Panc1 (cell line): ENCODE measurements around the gene FOSB.

Source experiments
- POLR2AphosphoS5 ChIP-seq: IDR thresholded peaks from 2 replicates; pipeline ENCODE4 v1.6.1; 2012; ENCODE audit warnings: mild to moderate bottlenecking, low read depth, low read length, moderate library complexity
- TCF7L2 ChIP-seq: IDR thresholded peaks from 2 replicates; pipeline ENCODE4 v1.6.1; 2011; ENCODE audit warnings: mild to moderate bottlenecking, low read depth, low read length, inconsistent platforms
- TF ChIP-seq, protein P1 (sequence below): fragments of 450-650 bp; IDR thresholded peaks from 2 replicates; pipeline ENCODE4 v1.5.1; 2017; ENCODE audit warnings: mild to moderate bottlenecking
- TF ChIP-seq, protein P2 (sequence below), 2 experiments: IDR thresholded peaks; 2 replicates each; pipeline ENCODE4 v1.6.1; 2011 to 2012; ENCODE audit warnings: low read depth in 2 of 2, control low read depth in 1 of 2, low read length in 1 of 2, mild to moderate bottlenecking in 1 of 2, moderate library complexity in 1 of 2; ENCODE audit not compliant: insufficient read depth in 1 of 2

DNA sequence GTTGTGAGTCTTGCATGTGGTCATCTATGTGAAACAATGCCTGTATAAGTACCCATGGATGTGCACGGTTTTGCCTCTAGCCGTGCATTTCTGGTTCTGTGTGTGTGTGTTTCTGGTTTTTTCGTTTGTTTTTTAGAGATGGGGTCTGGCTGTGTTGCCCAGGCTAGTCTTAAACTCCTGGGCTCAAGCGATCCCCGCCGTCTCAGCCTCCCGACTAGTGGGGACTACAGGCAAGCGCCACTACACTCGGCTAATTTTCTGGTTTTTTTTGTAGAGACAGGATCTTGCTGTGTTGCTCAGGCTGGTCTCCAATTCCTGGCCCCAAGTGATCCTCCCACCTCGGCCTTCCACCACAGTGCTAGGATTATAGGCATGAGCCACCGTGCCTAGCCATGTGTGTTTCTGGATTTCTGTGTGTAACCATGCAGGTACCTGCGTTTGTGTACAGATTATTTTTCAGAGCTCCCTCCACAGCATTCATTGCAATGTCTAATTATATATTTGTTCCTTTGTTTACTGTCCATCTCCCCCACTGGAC is 15.9 kb upstream of the FOSB start:
- no peak for TF ChIP-seq POLR2AphosphoS5
- TF ChIP-seq, protein P1, sequence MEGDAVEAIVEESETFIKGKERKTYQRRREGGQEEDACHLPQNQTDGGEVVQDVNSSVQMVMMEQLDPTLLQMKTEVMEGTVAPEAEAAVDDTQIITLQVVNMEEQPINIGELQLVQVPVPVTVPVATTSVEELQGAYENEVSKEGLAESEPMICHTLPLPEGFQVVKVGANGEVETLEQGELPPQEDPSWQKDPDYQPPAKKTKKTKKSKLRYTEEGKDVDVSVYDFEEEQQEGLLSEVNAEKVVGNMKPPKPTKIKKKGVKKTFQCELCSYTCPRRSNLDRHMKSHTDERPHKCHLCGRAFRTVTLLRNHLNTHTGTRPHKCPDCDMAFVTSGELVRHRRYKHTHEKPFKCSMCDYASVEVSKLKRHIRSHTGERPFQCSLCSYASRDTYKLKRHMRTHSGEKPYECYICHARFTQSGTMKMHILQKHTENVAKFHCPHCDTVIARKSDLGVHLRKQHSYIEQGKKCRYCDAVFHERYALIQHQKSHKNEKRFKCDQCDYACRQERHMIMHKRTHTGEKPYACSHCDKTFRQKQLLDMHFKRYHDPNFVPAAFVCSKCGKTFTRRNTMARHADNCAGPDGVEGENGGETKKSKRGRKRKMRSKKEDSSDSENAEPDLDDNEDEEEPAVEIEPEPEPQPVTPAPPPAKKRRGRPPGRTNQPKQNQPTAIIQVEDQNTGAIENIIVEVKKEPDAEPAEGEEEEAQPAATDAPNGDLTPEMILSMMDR: no peak
- TF ChIP-seq TCF7L2: no peak
- TF ChIP-seq, protein P2, sequence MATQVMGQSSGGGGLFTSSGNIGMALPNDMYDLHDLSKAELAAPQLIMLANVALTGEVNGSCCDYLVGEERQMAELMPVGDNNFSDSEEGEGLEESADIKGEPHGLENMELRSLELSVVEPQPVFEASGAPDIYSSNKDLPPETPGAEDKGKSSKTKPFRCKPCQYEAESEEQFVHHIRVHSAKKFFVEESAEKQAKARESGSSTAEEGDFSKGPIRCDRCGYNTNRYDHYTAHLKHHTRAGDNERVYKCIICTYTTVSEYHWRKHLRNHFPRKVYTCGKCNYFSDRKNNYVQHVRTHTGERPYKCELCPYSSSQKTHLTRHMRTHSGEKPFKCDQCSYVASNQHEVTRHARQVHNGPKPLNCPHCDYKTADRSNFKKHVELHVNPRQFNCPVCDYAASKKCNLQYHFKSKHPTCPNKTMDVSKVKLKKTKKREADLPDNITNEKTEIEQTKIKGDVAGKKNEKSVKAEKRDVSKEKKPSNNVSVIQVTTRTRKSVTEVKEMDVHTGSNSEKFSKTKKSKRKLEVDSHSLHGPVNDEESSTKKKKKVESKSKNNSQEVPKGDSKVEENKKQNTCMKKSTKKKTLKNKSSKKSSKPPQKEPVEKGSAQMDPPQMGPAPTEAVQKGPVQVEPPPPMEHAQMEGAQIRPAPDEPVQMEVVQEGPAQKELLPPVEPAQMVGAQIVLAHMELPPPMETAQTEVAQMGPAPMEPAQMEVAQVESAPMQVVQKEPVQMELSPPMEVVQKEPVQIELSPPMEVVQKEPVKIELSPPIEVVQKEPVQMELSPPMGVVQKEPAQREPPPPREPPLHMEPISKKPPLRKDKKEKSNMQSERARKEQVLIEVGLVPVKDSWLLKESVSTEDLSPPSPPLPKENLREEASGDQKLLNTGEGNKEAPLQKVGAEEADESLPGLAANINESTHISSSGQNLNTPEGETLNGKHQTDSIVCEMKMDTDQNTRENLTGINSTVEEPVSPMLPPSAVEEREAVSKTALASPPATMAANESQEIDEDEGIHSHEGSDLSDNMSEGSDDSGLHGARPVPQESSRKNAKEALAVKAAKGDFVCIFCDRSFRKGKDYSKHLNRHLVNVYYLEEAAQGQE (IDR thresholded peaks at IDR 0.05; ENCODE audit: insufficient read depth in 1 of 2, low read depth in 2 of 2, low read length in 1 of 2): no peak
